GM18520 (cell line): ENCODE data around the gene DES.
"Not testable (repeated sequence)": the region's sequence is repeated elsewhere in the genome, so short reads cannot be mapped to it uniquely, and the experiment has no call there.

Source experiments
- ATAC-seq: cut with Tn5 transposase; IDR thresholded peaks from one replicate; pipeline ENCODE4 v1.9.1; 2021; ENCODE audit not compliant: unreplicated experiment

Gene DES

GRCh38 chr2:219418155-219419011 is at the start of gene DES:
TSS of gene DES (plus strand) at chr2:219418377. CDS start at chr2:219418463, 86 bp downstream.
- ATAC-seq: no peak

GRCh38 chr2:219368690-219369191 is 49.4 kb upstream of the DES start:
- ATAC-seq: no peak

DNA sequence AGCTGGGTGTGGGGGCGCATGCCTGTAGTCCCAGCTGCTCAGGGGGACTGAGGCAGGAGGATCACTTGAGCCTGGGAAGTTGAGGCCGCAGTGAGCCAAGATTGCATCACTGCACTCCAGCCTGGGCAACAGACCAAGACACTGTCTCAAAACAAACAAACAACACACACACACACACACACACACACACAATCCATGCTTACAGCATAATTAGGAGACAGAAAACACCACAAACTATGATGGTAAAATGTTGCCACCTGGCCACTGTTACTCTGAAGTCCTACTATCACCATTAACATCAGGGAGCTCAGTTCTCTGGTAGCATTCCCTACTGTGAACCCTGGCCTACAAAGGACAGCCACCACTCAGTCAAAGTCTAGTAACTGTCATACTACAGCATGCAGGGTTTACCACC is 48.7 kb upstream of the DES start:
- ATAC-seq: no peak

GRCh38 chr2:219378163-219378851 is 39.9 kb upstream of the DES start:
- ATAC-seq: no peak

DNA sequence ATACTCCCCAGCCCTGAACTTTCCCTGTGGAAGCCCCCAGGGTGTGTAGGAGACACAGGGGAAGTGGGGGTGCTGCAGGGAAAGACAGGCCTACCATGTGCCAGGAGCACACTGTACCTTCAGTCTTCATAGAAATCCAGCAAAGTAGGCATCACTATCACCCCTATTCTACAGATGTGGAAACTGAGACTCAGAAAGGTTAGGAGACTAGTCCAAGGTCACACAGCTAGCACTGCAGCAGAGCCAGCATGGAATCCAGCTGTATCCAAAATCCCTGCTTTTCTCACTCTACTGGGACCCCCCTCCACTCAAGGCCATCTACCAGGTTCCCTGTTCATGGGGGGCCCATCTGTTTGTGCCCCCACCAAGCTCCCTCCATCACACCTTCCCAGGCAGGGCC is 37.3 kb upstream of the DES start:
- no peak for ATAC-seq

- ATAC-seq: no peak
Measured at GRCh38 chr2:219381448-219381847, 36.7 kb upstream of the DES start.

DNA sequence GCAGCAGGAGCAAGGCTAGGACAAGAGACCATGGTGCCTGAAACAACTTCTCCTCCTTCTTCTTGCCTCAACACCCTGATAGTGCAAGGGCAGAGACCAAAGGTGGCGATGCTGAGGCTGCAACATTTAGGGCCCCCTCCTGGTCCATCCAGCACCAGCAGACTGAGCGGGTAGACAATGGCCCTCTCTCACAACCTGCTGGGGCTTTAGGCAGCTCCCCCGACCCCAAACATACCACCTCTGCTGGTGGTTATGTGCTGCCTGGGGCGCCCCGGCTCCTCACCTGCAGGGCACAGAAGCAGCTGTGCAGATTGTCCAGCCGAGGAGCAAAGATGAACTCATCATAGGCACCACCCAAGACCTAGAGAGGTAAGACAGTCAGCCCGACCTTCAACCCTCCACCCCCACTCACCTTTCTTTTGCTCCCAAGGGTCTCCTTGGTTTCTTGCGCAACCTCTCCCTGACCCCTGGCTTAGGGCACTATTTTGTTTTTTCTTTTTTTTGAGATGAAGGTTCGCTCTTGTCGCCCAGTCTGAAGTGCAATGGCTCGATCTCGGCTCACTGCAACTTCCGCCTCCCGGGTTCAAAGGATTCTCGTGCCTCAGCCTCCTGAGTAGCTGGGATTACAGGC is 34.0 kb upstream of the DES start:
- ATAC-seq: no peak

- no peak for ATAC-seq
Measured at GRCh38 chr2:219384859-219385258, 33.3 kb upstream of the DES start.

DNA sequence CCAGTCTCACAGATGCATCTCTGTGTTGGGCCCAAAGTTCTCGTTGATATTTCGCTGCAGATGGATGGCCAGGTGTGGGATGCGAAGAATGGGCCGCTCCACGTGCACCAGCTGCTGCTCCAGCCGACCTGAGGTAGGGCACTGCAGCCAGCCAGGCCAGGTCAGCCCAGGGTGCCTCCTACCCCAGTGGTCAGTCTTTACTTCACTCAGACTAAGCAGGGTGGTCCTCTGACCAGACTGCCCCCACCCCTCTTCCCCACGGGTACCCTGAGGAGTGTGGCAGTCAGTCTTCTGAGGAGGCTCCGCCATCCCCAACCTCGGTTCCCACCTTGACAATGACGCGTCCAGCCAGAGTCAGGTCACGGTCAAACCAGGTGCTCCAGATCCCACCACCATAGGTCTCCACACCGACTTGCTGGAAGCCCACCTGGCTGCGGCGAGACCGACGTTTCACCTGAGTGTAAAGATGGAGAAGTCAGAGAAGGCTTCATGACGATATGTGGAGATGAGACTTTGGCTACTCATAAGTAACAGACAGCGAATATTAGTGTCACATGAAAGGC is 32.1 kb upstream of the DES start:
- ATAC-seq: no peak

- no peak for ATAC-seq
Measured at GRCh38 chr2:219386532-219387280, 31.5 kb upstream of the DES start.

DNA sequence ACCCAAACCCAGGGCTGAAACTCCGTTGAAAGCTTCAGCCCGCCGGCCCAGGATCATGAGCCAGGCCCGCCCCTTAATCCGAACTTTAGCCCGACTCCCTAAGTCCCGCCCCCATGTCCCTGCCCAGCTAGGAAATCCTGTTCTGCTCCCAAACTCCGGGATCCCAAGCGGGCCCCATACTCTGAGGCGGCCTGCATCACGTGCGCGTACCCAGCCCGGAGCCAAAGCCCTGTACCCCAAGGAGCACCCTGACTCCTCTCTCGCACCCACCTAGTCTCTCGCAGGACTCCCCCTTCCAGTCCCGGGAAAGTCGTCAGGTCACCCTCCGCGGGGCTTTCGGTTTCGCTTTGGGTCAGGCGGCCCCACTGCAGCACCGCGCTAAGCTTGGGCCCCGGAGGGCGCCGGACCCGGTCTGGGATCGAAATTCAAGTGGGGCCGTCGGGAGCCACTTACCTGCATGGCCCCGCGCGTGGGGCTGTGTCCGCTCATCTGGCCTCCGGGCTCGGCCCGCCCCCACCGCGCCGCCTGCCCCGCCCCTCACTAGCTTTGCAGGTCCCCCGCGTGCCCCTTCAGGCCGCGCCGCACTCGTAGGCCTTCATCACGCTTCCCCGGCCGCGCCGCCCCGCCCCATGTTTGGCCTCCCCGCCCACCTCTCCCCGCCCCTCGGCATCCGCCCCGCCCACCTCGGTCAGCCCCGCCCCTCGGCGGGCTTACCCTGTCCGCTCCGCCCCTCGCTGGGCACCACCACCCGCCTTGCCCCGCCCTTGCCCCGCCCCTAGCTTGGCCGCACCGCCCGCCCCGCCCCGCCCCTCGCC is 30.7 kb upstream of the DES start, which contains the start of gene DNPEP:
DNPEP (minus strand) TSS at position 607 of the 815 bp plus-strand sequence; CDS start at position 489, 118 bp downstream.
- peak; percentile 57 for ATAC-seq

DNA sequence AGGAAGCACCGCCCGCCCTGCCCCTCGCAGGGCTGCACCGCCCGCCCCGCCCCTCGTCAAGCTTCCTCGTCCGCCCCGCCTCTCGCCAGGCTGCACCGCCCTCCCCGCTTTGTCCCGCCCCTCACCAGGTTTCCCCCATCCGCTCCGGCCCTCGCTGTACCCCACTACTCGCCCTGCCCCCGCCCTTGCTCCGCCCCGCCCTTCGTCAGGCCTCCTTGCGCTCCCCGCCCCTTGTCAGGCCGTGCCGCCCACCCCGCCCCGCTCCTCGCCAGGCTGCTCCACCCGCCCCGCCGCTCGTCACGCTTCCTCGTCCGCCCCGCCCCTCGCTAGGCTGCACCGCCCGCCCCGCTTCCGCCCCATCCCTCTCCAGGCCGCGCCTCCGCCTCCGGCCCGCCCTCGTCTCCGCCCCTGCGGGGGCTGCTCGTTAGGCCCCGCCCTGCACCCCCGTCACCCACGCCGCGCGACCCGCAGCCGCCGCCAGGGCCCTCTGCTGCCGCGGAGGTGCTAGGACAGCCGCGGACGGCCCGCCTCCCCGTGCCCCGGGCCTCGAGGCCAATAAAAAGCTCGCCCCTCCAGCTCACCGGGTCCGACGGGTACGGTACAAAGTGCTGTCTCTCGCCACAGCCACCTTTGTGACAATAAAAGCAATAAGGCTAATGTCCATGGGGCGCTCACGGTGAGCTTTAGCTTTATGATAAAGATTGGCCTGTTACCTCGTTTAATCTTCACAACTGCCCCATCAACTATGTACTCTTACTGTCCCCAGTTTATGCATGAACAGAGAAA is 29.9 kb upstream of the DES start:
- peak; percentile 77 for ATAC-seq

- ATAC-seq: no peak
Measured at GRCh38 chr2:219388907-219389156, 29.3 kb upstream of the DES start.

DNA sequence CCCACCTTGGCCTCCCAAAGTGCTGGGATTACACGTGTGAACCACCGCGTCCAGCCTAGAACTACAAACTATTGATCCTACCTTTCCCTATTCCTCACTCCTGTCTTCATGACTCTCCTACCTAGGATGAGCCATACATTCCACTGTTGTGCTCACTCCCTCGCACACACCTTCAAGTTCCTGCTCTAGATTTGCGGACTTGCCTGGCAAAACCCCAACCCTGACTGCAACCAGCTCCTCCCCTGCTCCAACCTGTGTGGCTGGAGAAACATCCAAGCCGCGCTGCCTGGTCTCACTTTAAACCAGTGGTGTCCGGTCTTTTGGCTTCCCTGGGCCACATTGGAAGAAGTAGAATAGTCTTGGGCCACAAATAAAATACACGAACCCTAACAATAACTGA is 25.4 kb upstream of the DES start:
- ATAC-seq: no peak

DNA sequence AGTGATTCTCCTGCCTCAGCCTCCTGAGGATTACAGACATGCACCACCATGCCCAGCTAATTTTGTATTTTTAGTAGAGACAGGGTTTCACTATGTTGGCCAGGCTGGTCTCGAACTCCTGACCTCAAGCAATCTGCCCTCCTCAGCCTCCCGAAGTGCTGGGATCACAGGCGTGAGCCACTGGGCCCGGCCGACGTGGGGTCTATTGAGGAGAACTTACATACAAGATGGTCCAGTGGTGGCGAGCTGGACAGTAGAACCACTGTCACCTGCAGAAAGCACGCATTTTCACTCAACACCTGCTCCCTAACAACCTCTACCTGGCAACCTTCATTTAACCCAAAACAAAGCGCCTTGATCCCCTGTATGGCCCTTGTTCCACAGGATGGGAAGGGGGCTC is 23.1 kb upstream of the DES start:
- ATAC-seq: not testable (repeated sequence)

GRCh38 chr2:219395609-219396008 is 22.6 kb upstream of the DES start:
- ATAC-seq: no peak

DNA sequence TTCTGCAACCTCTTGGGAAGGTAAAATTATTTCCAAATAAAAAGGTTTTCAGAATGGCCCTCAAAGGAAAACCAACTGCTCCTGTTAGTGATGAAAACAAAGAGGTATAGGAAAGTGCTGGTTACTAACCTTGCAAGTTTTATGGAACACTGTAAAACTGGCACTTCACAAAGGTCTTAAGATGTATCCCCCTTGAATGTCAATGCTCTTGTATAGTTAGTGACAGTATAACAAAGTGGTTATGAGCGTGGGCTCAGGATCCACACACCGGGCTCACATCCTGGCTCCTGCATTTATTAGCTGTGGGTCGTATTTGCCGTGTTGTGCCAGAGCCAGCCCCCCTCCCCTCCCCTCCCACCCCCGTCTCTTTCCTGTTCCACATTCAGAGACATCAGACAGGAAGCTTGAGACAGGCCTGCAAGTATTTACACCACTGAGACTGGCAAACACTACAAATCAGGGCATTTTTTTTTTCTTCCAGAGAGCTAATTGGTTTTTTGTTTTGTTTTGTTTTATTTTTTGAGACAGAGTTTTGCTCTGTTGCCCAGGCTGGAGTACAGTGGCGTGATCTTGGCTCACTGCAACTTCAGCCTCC is 21.2 kb upstream of the DES start:
- ATAC-seq: no peak

DNA sequence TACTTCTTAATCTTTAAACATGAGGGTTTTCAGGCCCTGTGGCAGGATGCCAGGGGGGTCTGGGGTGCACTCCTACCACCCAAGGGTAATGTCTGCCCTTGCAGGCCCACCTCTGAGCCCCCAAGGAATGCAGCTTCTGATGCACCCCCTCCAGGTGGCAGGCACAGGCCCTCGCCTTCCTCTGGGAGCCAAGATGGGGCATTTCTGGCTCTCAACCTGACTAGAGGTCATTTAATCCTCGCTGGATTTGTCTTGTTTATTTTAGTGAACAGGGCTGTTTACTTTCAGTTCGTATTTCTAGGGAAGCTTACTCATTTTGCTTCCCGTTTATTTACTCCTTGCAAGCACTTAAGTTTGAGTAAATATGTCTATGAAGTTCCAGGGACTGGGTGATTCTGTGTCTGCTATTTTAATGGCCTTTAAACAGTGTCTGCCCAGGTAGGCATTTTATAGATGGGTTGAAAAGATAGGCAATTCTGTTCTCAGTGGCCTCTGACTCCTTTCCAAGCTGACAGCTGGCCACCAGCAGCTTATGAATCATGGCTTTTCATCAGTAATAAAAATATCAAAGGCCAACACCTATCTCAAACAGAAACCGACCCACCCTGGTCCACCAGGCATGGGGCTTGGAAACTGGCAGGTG is 19.3 kb upstream of the DES start:
- ATAC-seq: no peak
